ENCODE results near the gene LYPD6.

DNA sequence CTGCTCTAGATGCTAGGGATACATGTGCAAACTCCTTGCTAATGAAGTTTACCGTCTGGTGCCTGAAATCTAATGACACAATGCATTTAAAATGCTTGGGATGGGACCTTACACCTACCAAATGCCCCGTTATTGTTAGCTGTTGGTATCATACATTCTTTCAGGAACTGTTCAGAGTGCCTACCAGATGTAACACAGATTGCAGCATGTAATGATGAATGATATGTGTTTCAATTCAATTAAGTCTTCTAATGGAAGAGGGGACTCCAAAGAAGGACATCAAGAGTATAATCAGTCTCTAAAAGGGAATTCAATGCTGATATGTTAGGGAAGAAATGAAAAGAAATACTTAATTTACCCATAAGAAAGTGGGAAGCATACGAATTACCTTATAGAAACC, 3.2 kb downstream of the LYPD6 start:
- TF ChIP-seq, protein P1, sequence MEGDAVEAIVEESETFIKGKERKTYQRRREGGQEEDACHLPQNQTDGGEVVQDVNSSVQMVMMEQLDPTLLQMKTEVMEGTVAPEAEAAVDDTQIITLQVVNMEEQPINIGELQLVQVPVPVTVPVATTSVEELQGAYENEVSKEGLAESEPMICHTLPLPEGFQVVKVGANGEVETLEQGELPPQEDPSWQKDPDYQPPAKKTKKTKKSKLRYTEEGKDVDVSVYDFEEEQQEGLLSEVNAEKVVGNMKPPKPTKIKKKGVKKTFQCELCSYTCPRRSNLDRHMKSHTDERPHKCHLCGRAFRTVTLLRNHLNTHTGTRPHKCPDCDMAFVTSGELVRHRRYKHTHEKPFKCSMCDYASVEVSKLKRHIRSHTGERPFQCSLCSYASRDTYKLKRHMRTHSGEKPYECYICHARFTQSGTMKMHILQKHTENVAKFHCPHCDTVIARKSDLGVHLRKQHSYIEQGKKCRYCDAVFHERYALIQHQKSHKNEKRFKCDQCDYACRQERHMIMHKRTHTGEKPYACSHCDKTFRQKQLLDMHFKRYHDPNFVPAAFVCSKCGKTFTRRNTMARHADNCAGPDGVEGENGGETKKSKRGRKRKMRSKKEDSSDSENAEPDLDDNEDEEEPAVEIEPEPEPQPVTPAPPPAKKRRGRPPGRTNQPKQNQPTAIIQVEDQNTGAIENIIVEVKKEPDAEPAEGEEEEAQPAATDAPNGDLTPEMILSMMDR (IDR thresholded peaks at IDR 0.05) = no peak
- TF ChIP-seq POLR2AphosphoS5 (IDR thresholded peaks at IDR 0.05) = no peak
- no peak for TF ChIP-seq POLR2A (IDR thresholded peaks at IDR 0.05)
